Vagina (tissue), 2 donors: ENCODE measurements around the gene ZNF20. TPM values are rescaled to one million over a fixed set of nuclear protein-coding genes. Genes with fewer than 3 reads are reported as not detected.

Experiments used
- DNase-seq, 2 donors: peaks; one replicate each; pipeline ENCODE4 v3.0.0-alpha.2; 2017; ENCODE audit errors: extremely low spot score in 2 of 2
- H3K27ac ChIP-seq: fragments of 200-600 bp; sonication (generic); one replicate; pipeline ENCODE4 v1.5.1; 2019
- H3K27me3 ChIP-seq: fragments of 200-600 bp; sonication (generic); one replicate; pipeline ENCODE4 v1.5.1; 2019
- H3K36me3 ChIP-seq, 2 donors: fragments of 200-600 bp; sonication (generic); one replicate each; pipeline ENCODE4 v1.5.1; 2017 to 2019
- H3K4me1 ChIP-seq: fragments of 200-600 bp; sonication (generic); one replicate; pipeline ENCODE4 v1.5.1; 2019
- H3K4me3 ChIP-seq, 2 donors: fragments of 200-600 bp; sonication (generic); 1 replicate in 1 of 2; 2 replicates in 1 of 2; pipeline ENCODE4 v1.5.1; 2016 to 2019
- H3K9me3 ChIP-seq: fragments of 200-600 bp; sonication (generic); one replicate; pipeline ENCODE4 v1.5.1; 2019
- CTCF ChIP-seq, 3 experiments: fragments of 450-650 bp in 2 of 3; fragments of 200-600 bp in 1 of 3; sonication (generic) in 1 of 3; IDR thresholded peaks; one replicate each; pipeline ENCODE4 v1.5.1; 2017 to 2019; ENCODE audit warnings: antibody characterized with exemption in 3 of 3, mild to moderate bottlenecking in 2 of 3, moderate library complexity in 2 of 3
- POLR2A ChIP-seq, 2 donors: fragments of 450-650 bp; IDR thresholded peaks; one replicate each; pipeline ENCODE4 v1.6.1; 2017; ENCODE audit warnings: antibody characterized with exemption in 2 of 2, mild to moderate bottlenecking in 2 of 2, moderate library complexity in 2 of 2
- POLR2AphosphoS5 ChIP-seq, 2 donors: sonication (generic); formaldehyde crosslinking; IDR thresholded peaks; one replicate each; pipeline ENCODE4 v1.9.0; 2017; ENCODE audit warnings: antibody characterized with exemption in 2 of 2, mild to moderate bottlenecking in 2 of 2, low read depth in 1 of 2; ENCODE audit not compliant: insufficient read depth in 1 of 2
- intact Hi-C: fragments of 100-400 bp; cut with DNase I; formaldehyde crosslinking; loops from one replicate; pipeline ENCODE4 v1.15.1; 2023
- total RNA-seq: library from RNA; depleted of rRNA; stranded (reverse); fragments of >200 nt; gene quantifications from one replicate; pipeline ENCODE4 v1.2.3, GENCODE V29; 2016

ZNF20 gene
- total RNA-seq, 1 donor from 2014 or later = 1.5 TPM

GRCh38 chr19:12098040-12098439, 42.1 kb downstream of the ZNF20 start:
- TF ChIP-seq POLR2A (IDR thresholded peaks at IDR 0.05) = no peak
- TF ChIP-seq CTCF (IDR thresholded peaks at IDR 0.05) = no peak
- TF ChIP-seq POLR2AphosphoS5 (IDR thresholded peaks at IDR 0.05; ENCODE audit: insufficient read depth in 1 of 2, low read depth in 1 of 2) = peak in 1 of 2 donors; percentile 49
- Histone ChIP-seq H3K36me3 (no peaks in the 10 kb centered on the region), H3K27me3 (no peaks in the 10 kb centered on the region), H3K4me1 (no peaks in the 10 kb centered on the region), H3K27ac (no peak overlapping the region), H3K9me3 (no peaks in the 10 kb centered on the region), H3K4me3 (no peak overlapping the region)
- intact Hi-C loops = no loop called here
- no peak for DNase-seq

GRCh38 chr19:12095111-12095790, 44.9 kb downstream of the ZNF20 start:
- DNase-seq = no peak
- H3K36me3 ChIP-seq = no peaks in the 10 kb centered on the region
- intact Hi-C loops = no loop called here
- no peaks in the 10 kb centered on the region for H3K27me3 ChIP-seq
- H3K4me1 ChIP-seq = peaks cover 12% of the 10 kb centered on the region
- no peak for TF ChIP-seq CTCF (IDR thresholded peaks at IDR 0.05)
- no peak for TF ChIP-seq POLR2A (IDR thresholded peaks at IDR 0.05)
- no peak for TF ChIP-seq POLR2AphosphoS5 (IDR thresholded peaks at IDR 0.05; ENCODE audit: insufficient read depth in 1 of 2, low read depth in 1 of 2)
- no peak overlapping the region for H3K27ac ChIP-seq
- no peaks in the 10 kb centered on the region for H3K9me3 ChIP-seq
- no peak overlapping the region for H3K4me3 ChIP-seq

GRCh38 chr19:12093777-12094176, 46.4 kb downstream of the ZNF20 start:
- Histone ChIP-seq H3K27ac (no peak overlapping the region), H3K4me1 (peaks cover 12% of the 10 kb centered on the region), H3K9me3 (no peaks in the 10 kb centered on the region), H3K4me3 (no peak overlapping the region), H3K36me3 (no peaks in the 10 kb centered on the region), H3K27me3 (no peaks in the 10 kb centered on the region)
- no peak for TF ChIP-seq POLR2A (IDR thresholded peaks at IDR 0.05)
- TF ChIP-seq CTCF (IDR thresholded peaks at IDR 0.05) = no peak
- TF ChIP-seq POLR2AphosphoS5 (IDR thresholded peaks at IDR 0.05; ENCODE audit: insufficient read depth in 1 of 2, low read depth in 1 of 2) = no peak
- intact Hi-C loops = no loop called here
- DNase-seq = no peak

GRCh38 chr19:12092956-12093355, 47.2 kb downstream of the ZNF20 start:
- DNase-seq = no peak
- Histone ChIP-seq H3K9me3 (no peaks in the 10 kb centered on the region), H3K27ac (peak overlapping the region; percentile 79), H3K27me3 (no peaks in the 10 kb centered on the region), H3K4me3 (peak overlapping the region; percentile 51 to 73), H3K4me1 (peaks cover 12% of the 10 kb centered on the region), H3K36me3 (no peaks in the 10 kb centered on the region)
- intact Hi-C loops = no loop called here
- no peak for TF ChIP-seq POLR2AphosphoS5 (IDR thresholded peaks at IDR 0.05; ENCODE audit: insufficient read depth in 1 of 2, low read depth in 1 of 2)
- no peak for TF ChIP-seq POLR2A (IDR thresholded peaks at IDR 0.05)
- TF ChIP-seq CTCF (IDR thresholded peaks at IDR 0.05) = no peak

GRCh38 chr19:12092065-12092867, 47.9 kb downstream of the ZNF20 start:
- intact Hi-C loops = no loop called here

More at GRCh38 chr19:12092065-12092867, 47.9 kb downstream of the ZNF20 start:
- DNase-seq = no peak
- no peaks in the 10 kb centered on the region for H3K9me3 ChIP-seq
- H3K27ac ChIP-seq = peak overlapping the region; percentile 79
- H3K4me1 ChIP-seq = peaks cover 12% of the 10 kb centered on the region
- H3K36me3 ChIP-seq = no peaks in the 10 kb centered on the region
- TF ChIP-seq CTCF (IDR thresholded peaks at IDR 0.05) (no peak), POLR2AphosphoS5 (IDR thresholded peaks at IDR 0.05; ENCODE audit: insufficient read depth in 1 of 2, low read depth in 1 of 2) (peak; percentile 43 to 56)
- peak overlapping the region; percentile 51 to 73 for H3K4me3 ChIP-seq
- no peaks in the 10 kb centered on the region for H3K27me3 ChIP-seq
